HepG2 (cell line): Measurements from ENCODE around the gene KLHL33.

Source experiments
- CHD2 ChIP-seq: IDR thresholded peaks from 2 replicates; pipeline ENCODE4 v1.6.1; 2011; ENCODE audit warnings: low read depth, low read length, improper control_type of control experiment
- FOXC1 ChIP-seq: sonication (generic); formaldehyde crosslinking; IDR thresholded peaks from 2 replicates; pipeline ENCODE4 v1.8.0; 2022; ENCODE audit warnings: mild to moderate bottlenecking, missing genetic modification reagents, borderline replicate concordance
- FOXK2 ChIP-seq: fragments of 450-650 bp; IDR thresholded peaks from 2 replicates; pipeline ENCODE4 v1.6.1; 2016
- GATAD2A ChIP-seq: IDR thresholded peaks from 2 replicates; pipeline ENCODE4 v1.6.1; 2016
- MYC ChIP-seq: sonication (generic); formaldehyde crosslinking; IDR thresholded peaks from 2 replicates; pipeline ENCODE4 v1.9.0; 2021; ENCODE audit warnings: missing genetic modification reagents, borderline replicate concordance
- RBAK ChIP-seq: sonication (generic); formaldehyde crosslinking; IDR thresholded peaks from 2 replicates; pipeline ENCODE4 v1.5.1; 2020; ENCODE audit warnings: mild to moderate bottlenecking, missing genetic modification reagents
- RFXANK ChIP-seq: IDR thresholded peaks from 2 replicates; pipeline ENCODE4 v1.6.1; 2016
- SUZ12 ChIP-seq: fragments of 150-350 bp; IDR thresholded peaks from 2 replicates; pipeline ENCODE4 v1.6.1; 2014; ENCODE audit warnings: low read depth, low read length
- TF ChIP-seq, protein P1 (sequence below): sonication (generic); formaldehyde crosslinking; IDR thresholded peaks from 2 replicates; pipeline ENCODE4 v1.5.0; 2020; ENCODE audit warnings: mild to moderate bottlenecking, missing genetic modification reagents, moderate library complexity

DNA sequence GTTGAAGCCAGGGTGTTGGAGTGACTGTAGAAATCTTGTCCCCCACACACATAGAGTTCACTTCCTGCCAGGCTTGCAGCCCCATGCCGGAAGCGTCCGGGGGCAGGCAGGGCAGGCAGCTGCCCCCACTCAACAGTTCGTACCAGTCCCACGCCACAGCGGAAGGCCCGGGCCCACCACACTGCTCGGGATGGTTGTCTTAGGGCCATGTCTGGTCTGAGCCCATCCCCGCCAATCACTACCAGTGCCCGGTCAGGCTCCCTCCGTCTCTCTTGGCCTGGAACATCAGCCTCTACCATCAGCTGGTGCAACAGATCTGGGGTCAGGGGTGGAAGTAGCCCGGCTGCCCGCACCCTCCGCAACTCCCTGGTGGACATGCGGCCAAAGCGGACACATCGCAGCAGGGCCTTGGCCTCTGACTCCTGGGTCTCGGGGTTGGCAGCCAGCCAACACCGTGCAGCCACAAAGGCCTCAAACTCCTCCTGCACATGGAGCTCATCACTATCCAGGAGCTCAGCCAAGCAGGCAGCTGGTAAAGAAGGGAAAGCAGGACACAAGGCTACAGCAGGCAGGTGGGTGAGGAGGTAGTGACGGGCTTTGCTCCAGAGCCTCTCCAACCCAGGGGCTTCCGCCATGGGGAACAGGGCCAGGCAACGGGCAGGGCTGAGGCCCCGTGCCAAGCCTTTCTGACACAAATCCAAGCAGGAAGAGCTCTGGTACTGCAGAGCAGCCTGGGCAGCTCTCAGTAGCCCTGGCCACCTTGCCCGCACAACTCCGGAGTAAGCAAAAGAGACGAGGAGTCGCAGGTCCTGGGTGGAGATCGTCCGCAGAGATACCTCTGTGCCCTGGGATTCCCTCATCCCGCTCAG lies 5.9 kb downstream of the KLHL33 start:
- TF ChIP-seq GATAD2A (CRISPR knock-in tag) (peak; percentile 46; the same call in 1 of the 2 replicates), SUZ12 (no peak), FOXC1 (no peak), MYC (CRISPR knock-in tag) (peak; percentile 83; the same call in 1 of the 2 replicates), FOXK2 (no peak), RFXANK (CRISPR knock-in tag) (no peak), RBAK (no peak), CHD2 (no peak)
- TF ChIP-seq, protein P1, sequence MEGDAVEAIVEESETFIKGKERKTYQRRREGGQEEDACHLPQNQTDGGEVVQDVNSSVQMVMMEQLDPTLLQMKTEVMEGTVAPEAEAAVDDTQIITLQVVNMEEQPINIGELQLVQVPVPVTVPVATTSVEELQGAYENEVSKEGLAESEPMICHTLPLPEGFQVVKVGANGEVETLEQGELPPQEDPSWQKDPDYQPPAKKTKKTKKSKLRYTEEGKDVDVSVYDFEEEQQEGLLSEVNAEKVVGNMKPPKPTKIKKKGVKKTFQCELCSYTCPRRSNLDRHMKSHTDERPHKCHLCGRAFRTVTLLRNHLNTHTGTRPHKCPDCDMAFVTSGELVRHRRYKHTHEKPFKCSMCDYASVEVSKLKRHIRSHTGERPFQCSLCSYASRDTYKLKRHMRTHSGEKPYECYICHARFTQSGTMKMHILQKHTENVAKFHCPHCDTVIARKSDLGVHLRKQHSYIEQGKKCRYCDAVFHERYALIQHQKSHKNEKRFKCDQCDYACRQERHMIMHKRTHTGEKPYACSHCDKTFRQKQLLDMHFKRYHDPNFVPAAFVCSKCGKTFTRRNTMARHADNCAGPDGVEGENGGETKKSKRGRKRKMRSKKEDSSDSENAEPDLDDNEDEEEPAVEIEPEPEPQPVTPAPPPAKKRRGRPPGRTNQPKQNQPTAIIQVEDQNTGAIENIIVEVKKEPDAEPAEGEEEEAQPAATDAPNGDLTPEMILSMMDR, result no peak
